Pancreas (tissue), 10 donors: ENCODE measurements around the gene KRTAP9-7. TPM values are rescaled to one million over a fixed set of nuclear protein-coding genes. Genes with fewer than 3 reads are reported as not detected.
"Not testable (repeated sequence)": the region's sequence is repeated elsewhere in the genome, so short reads cannot be mapped to it uniquely, and the experiment has no call there.

Experiments
- ATAC-seq, 4 donors: fragments of 200-7000 bp; cut with Tn5 transposase; one replicate each; pipeline versions ENCODE4 v1.8.0 to v1.9.1; 2020; ENCODE audit warnings: mild to moderate bottlenecking in 4 of 4, moderate library complexity in 4 of 4
- DNase-seq, 6 donors: peaks; one replicate each; pipeline ENCODE4 v3.0.0-alpha.2; 2020
- FAIRE-seq: peaks from 2 replicates; lab custom pipeline; 2012; peaks lifted over from hg19 to GRCh38; lab: Jason Lieb, UNC
- H3K27ac ChIP-seq, 4 donors: fragments of 200-600 bp; sonication (generic); 1 replicate in 3 of 4; 2 replicates in 1 of 4; pipeline versions ENCODE4 v1.5.0 to v1.8.0; 2020
- H3K27me3 ChIP-seq, 4 donors: fragments of 200-600 bp; one replicate each; pipeline ENCODE4 v1.8.0; 2021
- H3K36me3 ChIP-seq, 3 donors: fragments of 200-600 bp; sonication (generic) in 1 of 3; one replicate each; pipeline versions ENCODE4 v1.5.0 to v1.8.0; 2020 to 2021
- H3K4me1 ChIP-seq, 3 donors: fragments of 200-600 bp; one replicate each; pipeline ENCODE4 v1.8.0; 2021
- H3K4me3 ChIP-seq, 4 donors: fragments of 200-600 bp; sonication (generic) in 2 of 4; one replicate each; pipeline versions ENCODE4 v1.5.0 to v1.8.0; 2020 to 2021
- H3K9me3 ChIP-seq, 4 donors: fragments of 200-600 bp; one replicate each; pipeline ENCODE4 v1.8.0; 2021
- WGBS, 2 donors: extraction: QIAGEN DNeasy Blood & Tissue Kit; methylation state at CpG; one replicate each; pipeline ENCODE4 v1.1.7; 2013; 5-methylcytosine and 5-hydroxymethylcytosine counted together
- intact Hi-C, 3 donors: fragments of 100-400 bp; cut with DNase I; formaldehyde crosslinking; loops; one replicate each; pipeline versions ENCODE4 v1.11.1 to v1.14.2; 2022
- polyA plus RNA-seq, 2 donors: library from polyadenylated mRNA; stranded (reverse); fragments of 200-250 nt; gene quantifications; one replicate each; pipeline ENCODE4 v1.2.3, GENCODE V29; 2013
- total RNA-seq, 6 donors: library from RNA; stranded (reverse); fragmentation: NEBNext Ultra II Directional in 4 of 6; extraction: Animal tissue kit (Norgen Biotek cat#: 25700) in 4 of 6; gene quantifications; one replicate each; pipeline versions ENCODE4 v1.2.1 to v1.2.4, GENCODE V29; 2021 to 2023
- TF ChIP-seq, protein P1 (sequence below), 4 donors: fragments of 200-600 bp; sonication (generic) in 3 of 4; IDR thresholded peaks; one replicate each; pipeline versions ENCODE4 v1.5.0 to v1.8.0; 2021; ENCODE audit warnings: antibody characterized with exemption in 4 of 4
- donor health status: healthy with polysubstance abuse.
- donor health status: DM: no; HTN: no; CAD: no; lungs with moderate emphysema.
- donor health status: DM: no; HTN: no; CAD: no.
- donor health status: control.
- donor health status: control.
- donor health status: Bipolar disorder and iron deficiency.
- donor health status: DM: yes; HTN: yes; CAD: no.
- donor health status: DM: no; HTN: no; CAD: no.
- donor health status: DM: no; HTN: no; CAD: no.
- donor health status: DM: yes; HTN: yes; CAD: no.

KRTAP9-7 gene
- total and polyA plus RNA-seq, 8 donors = not detected

GRCh38 chr17:41258406-41258805 is 17.1 kb upstream of the KRTAP9-7 start:
- TF ChIP-seq, protein P1, sequence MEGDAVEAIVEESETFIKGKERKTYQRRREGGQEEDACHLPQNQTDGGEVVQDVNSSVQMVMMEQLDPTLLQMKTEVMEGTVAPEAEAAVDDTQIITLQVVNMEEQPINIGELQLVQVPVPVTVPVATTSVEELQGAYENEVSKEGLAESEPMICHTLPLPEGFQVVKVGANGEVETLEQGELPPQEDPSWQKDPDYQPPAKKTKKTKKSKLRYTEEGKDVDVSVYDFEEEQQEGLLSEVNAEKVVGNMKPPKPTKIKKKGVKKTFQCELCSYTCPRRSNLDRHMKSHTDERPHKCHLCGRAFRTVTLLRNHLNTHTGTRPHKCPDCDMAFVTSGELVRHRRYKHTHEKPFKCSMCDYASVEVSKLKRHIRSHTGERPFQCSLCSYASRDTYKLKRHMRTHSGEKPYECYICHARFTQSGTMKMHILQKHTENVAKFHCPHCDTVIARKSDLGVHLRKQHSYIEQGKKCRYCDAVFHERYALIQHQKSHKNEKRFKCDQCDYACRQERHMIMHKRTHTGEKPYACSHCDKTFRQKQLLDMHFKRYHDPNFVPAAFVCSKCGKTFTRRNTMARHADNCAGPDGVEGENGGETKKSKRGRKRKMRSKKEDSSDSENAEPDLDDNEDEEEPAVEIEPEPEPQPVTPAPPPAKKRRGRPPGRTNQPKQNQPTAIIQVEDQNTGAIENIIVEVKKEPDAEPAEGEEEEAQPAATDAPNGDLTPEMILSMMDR (IDR thresholded peaks at IDR 0.05) = no peak
- Histone ChIP-seq H3K9me3 (no peaks in the 10 kb centered on the region), H3K4me3 (no peak overlapping the region), H3K36me3 (no peaks in the 10 kb centered on the region), H3K4me1 (no peaks in the 10 kb centered on the region), H3K27ac (no peak overlapping the region), H3K27me3 (peaks cover 0 to 3% (median 0%) of the 10 kb centered on the region in 4 donors)
- no peak for FAIRE-seq
- no peak for ATAC-seq
- no peak for DNase-seq
- intact Hi-C loops = no loop called here

DNA sequence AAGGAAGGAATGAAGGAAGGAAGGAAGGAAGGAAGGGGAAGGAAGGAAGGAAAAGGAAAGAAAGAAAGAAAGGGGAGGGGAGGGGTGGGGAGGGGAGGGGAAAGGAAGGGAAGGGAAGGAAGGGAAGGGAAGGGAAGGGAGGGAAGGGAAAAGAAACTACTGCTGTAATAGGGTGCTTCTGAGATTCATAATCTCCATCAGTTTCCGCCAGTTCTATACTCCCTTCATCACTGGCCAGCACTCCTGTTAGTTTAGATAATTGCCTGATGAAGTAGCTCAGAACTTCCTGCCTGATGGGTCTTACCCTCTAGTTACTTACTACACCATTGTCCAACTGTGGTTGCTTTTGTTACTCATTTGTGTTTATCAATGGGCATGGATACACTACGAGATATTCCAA is 12.3 kb upstream of the KRTAP9-7 start:
- TF ChIP-seq, protein P1 (IDR thresholded peaks at IDR 0.05) = no peak
- Histone ChIP-seq H3K27me3 (peaks cover 0 to 3% (median 0%) of the 10 kb centered on the region in 4 donors), H3K4me1 (no peaks in the 10 kb centered on the region), H3K4me3 (no peak overlapping the region), H3K27ac (no peak overlapping the region), H3K9me3 (no peaks in the 10 kb centered on the region), H3K36me3 (no peaks in the 10 kb centered on the region)
- FAIRE-seq (no peak), ATAC-seq (no peak), DNase-seq (no peak)
- 55 to 62% methylated on average over 2 of the region's 2 CpGs for WGBS, 2 donors
- intact Hi-C loops = no loop called here

DNA sequence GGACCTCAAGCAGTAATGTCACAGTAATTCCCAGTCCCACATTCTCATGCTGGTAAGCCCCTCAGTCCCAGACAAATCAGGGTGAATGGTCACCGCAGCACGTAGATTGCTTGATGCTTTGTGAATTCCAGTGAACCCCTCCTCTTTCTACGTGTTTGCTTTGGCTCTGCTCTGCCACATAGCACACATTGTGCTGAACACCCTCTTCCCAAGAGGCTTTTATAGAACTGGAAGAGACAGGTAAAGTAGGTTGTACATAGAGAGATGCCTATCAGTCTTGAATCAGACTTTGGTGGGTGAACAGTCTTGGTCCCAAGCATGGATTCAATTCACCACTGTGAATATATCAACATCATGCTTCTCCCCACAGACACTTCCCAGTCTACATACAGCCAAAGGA is 10.9 kb upstream of the KRTAP9-7 start:
- H3K4me3 ChIP-seq = no peak overlapping the region
- TF ChIP-seq, protein P1 (IDR thresholded peaks at IDR 0.05) = no peak
- intact Hi-C loops = no loop called here
- no peak for DNase-seq
- no peaks in the 10 kb centered on the region for H3K4me1 ChIP-seq
- ATAC-seq = no peak
- H3K27ac ChIP-seq = no peak overlapping the region
- no peaks in the 10 kb centered on the region for H3K9me3 ChIP-seq
- no peak for FAIRE-seq
- WGBS, 2 donors = 27 to 45% methylated on average over 3 of the region's 3 CpGs
- H3K36me3 ChIP-seq = no peaks in the 10 kb centered on the region
- H3K27me3 ChIP-seq = peaks cover 0 to 3% (median 0%) of the 10 kb centered on the region in 4 donors

GRCh38 chr17:41265078-41265477 is 10.4 kb upstream of the KRTAP9-7 start, which contains the start of gene KRTAP9-6:
KRTAP9-6 (plus strand) TSS chr17:41265378; CDS start chr17:41265378, 0 bp downstream.
- H3K4me3 ChIP-seq = no peak within 1 kb of the TSS
- 25 to 27% methylated on average over 2 of the region's 2 CpGs for WGBS, 2 donors
- ATAC-seq = no peak
- intact Hi-C loops = no loop called here
- DNase-seq = no peak
- no peaks in the 10 kb centered on the region for H3K4me1 ChIP-seq
- no peaks in the 10 kb centered on the region for H3K9me3 ChIP-seq
- H3K27ac ChIP-seq = no peak within 1 kb of the TSS
- TF ChIP-seq, protein P1 (IDR thresholded peaks at IDR 0.05) = no peak
- H3K27me3 ChIP-seq = peaks cover 0 to 3% (median 0%) of the 10 kb centered on the region in 4 donors
- FAIRE-seq = no peak
- no peaks in the 10 kb centered on the region for H3K36me3 ChIP-seq

GRCh38 chr17:41267711-41268110 is 7.8 kb upstream of the KRTAP9-7 start:
- intact Hi-C loops = no loop called here
- H3K4me3 ChIP-seq = no peak overlapping the region
- H3K9me3 ChIP-seq = no peaks in the 10 kb centered on the region
- no peak for FAIRE-seq
- ATAC-seq = no peak
- TF ChIP-seq, protein P1 (IDR thresholded peaks at IDR 0.05) = no peak
- no peaks in the 10 kb centered on the region for H3K36me3 ChIP-seq
- H3K27ac ChIP-seq = no peak overlapping the region
- DNase-seq = no peak
- peaks cover 0 to 1% (median 0%) of the 10 kb centered on the region in 4 donors for H3K27me3 ChIP-seq
- no peaks in the 10 kb centered on the region for H3K4me1 ChIP-seq
- WGBS, 2 donors = 78% methylated on average over 3 of the region's 3 CpGs; no CpG with 5 or more reads in 1 of the 2 donors

DNA sequence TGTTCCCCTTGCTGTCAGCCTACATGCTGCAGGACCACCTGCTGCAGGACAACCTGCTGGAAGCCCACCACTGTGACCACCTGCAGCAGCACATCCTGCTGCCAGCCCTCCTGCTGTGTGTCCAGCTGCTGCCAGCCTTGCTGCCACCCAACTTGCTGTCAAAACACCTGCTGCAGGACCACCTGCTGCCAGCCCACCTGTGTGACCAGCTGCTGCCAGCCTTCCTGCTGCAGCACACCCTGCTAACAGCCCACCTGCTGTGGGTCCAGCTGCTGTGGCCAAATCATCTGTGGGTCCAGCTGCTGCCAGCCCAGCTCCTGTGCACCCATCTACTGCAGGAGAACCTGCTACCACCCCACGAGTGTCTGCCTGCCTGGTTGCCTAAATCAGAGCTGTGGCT is 4.2 kb upstream of the KRTAP9-7 start:
- H3K9me3 ChIP-seq, FAIRE-seq, DNase-seq, ATAC-seq, H3K27me3 ChIP-seq, H3K4me1 ChIP-seq, H3K4me3 ChIP-seq, intact Hi-C loops, H3K36me3 ChIP-seq, H3K27ac ChIP-seq: not testable (repeated sequence)
- WGBS, 2 donors = 40% methylated on average over 1 of the region's 1 CpG; no CpG with 5 or more reads in 1 of the 2 donors
